Stimulated activated CD4-positive, alpha-beta T cell treated with anti-CD3 and anti-CD28 coated beads, Interleukin-4, amount 100 ng/mL, for 48 hours (primary cell): ENCODE data around the gene PCDHB12.
"Not testable (repeated sequence)": the region's sequence is repeated elsewhere in the genome, so short reads cannot be mapped to it uniquely, and the experiment has no call there.

Experiments
- DNase-seq, 2 donors: peaks; one replicate each; pipeline ENCODE4 v3.0.0-alpha.2; 2020; ENCODE audit warnings: low read depth in 2 of 2

The PCDHB12 gene

DNA sequence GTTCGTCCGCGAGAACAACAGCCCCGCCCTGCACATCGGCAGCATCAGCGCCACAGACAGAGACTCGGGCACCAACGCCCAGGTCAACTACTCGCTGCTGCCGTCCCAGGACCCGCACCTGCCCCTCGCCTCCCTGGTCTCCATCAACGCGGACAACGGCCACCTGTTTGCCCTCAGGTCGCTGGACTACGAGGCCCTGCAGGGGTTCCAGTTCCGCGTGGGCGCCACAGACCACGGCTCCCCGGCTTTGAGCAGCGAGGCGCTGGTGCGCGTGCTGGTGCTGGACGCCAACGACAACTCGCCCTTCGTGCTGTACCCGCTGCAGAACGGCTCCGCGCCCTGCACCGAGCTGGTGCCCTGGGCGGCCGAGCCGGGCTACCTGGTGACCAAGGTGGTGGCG is 1.8 kb downstream of the PCDHB12 start:
- DNase-seq: not testable (repeated sequence)

DNA sequence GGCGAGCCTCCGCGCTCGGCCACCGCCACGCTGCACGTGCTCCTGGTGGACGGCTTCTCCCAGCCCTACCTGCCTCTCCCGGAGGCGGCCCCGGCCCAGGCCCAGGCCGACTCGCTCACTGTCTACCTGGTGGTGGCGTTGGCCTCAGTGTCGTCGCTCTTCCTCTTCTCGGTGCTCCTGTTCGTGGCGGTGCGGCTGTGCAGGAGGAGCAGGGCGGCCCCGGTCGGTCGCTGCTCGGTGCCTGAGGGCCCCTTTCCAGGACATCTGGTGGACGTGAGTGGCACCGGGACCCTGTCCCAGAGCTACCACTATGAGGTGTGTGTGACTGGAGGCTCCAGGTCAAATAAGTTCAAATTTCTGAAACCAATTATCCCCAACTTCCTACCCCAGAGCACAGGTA is 2.3 kb downstream of the PCDHB12 start:
- DNase-seq: not testable (repeated sequence)

GRCh38 chr5:141213656-141214339 is 5.3 kb downstream of the PCDHB12 start, which contains the start of gene PCDHB13:
Gene PCDHB13, plus strand, starts transcription at chr5:141213919. Its CDS starts 205 bp downstream, at chr5:141214124.
- DNase-seq: not testable (repeated sequence)

DNA sequence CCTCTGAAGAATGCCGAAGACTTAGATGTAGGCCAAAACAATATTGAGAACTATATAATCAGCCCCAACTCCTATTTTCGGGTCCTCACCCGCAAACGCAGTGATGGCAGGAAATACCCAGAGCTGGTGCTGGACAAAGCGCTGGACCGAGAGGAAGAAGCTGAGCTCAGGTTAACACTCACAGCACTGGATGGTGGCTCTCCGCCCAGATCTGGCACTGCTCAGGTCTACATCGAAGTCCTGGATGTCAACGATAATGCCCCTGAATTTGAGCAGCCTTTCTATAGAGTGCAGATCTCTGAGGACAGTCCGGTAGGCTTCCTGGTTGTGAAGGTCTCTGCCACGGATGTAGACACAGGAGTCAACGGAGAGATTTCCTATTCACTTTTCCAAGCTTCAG is 6.1 kb downstream of the PCDHB12 start:
- not testable (repeated sequence) for DNase-seq

DNA sequence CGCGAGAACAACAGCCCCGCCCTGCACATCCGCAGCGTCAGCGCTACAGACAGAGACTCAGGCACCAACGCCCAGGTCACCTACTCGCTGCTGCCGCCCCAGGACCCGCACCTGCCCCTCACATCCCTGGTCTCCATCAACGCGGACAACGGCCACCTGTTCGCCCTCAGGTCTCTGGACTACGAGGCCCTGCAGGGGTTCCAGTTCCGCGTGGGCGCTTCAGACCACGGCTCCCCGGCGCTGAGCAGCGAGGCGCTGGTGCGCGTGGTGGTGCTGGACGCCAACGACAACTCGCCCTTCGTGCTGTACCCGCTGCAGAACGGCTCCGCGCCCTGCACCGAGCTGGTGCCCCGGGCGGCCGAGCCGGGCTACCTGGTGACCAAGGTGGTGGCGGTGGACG is 7.0 kb downstream of the PCDHB12 start:
- DNase-seq: not testable (repeated sequence)

GRCh38 chr5:141216035-141216434 is 7.5 kb downstream of the PCDHB12 start:
- DNase-seq: not testable (repeated sequence)

DNA sequence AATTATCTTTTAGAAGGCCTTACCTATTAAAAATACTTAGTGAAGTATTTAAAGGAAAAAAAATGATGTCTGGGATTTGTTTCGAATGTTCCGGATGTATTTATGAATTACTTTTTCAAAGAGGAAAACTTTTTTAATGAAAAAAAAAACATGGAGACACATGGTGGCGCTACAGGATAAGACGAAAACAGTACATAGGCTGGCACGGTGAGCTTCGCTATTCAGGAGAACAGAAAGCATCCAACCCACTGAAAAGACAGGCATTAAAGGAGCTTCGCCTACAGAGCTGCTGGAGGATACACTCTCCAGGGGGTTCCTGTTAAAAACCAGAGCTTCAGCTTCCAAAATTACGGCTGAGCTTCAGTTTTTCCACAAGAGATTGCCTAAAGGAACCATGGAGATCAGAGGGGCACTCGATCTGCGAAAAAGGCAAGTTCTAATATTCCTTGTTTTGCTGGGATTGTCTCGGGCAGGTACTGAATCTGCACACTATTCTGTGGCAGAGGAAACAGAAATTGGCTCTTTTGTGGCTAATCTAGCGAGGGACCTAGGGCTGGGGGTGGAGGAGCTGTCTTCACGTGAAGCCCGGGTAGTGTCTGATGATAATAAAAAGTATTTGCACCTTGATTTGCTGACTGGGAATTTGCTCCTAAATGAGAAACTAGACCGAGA is 14.7 kb downstream of the PCDHB12 start, which contains the start of gene PCDHB14:
Gene PCDHB14 (plus strand): TSS at position 232 of the 672 bp plus-strand sequence. CDS start 163 bp downstream, at position 395.
- DNase-seq: no peak

- DNase-seq: not testable (repeated sequence)
These were observed 16.3 kb downstream of the PCDHB12 start for GRCh38 chr5:141224844-141225243.

GRCh38 chr5:141225421-141225820 is 16.9 kb downstream of the PCDHB12 start:
- not testable (repeated sequence) for DNase-seq

- no peak for DNase-seq
These were observed 25.7 kb downstream of the PCDHB12 start for GRCh38 chr5:141234109-141234667.

- not testable (repeated sequence) for DNase-seq
These were observed 27.4 kb downstream of the PCDHB12 start for GRCh38 chr5:141235922-141236321.

DNA sequence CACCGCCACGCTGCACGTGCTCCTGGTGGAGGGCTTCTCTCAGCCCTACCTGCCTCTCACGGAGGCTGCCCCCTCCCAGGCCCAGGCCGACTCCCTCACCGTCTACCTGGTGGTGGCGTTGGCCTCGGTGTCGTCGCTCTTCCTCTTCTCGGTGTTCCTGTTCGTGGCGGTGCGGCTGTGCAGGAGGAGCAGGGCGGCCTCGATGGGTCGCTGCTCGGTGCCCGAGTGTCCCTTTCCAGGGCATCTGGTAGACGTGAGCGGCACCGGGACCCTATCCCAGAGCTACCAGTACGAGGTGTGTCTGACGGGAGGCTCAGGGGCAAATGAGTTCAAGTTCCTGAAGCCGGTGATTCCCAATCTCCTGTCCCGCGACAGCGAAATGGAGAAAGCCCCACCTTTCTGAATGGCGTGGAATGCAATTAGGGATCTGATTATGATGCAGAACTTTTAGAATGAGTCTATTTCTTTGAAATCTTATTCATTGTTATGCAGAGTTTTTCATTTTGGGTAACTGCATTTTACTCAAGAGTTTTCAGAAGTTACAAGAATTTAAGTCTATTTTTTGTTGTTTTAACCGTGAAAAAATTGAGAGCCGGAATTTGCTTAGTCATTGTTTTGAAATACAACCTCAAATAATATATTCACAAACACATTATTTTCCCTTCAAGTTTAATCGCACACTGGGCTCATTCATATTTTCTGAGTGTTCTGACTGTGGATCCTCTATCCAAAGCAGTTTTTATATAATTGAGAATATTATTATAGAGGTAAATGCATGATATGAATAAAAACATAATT is 28.2 kb downstream of the PCDHB12 start:
- no peak for DNase-seq

DNA sequence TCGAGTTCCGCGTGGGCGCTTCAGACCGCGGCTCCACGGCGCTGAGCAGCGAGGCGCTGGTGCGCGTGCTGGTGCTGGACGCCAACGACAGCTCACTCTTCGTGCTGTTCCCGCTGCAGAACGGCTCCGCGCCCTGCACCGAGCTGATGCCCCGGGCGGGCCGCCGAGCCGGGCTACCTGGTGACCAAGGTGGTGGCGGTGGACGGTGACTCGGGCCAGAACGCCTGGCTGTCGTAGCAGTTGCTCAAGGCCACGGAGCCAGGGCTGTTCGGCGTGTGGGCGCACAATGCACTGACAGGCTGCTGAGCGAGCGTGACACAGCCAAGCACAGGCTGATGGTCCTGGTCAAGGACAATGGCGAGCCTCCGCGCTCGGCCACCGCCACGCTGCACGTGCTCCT is 33.0 kb downstream of the PCDHB12 start:
- DNase-seq: no peak

DNA sequence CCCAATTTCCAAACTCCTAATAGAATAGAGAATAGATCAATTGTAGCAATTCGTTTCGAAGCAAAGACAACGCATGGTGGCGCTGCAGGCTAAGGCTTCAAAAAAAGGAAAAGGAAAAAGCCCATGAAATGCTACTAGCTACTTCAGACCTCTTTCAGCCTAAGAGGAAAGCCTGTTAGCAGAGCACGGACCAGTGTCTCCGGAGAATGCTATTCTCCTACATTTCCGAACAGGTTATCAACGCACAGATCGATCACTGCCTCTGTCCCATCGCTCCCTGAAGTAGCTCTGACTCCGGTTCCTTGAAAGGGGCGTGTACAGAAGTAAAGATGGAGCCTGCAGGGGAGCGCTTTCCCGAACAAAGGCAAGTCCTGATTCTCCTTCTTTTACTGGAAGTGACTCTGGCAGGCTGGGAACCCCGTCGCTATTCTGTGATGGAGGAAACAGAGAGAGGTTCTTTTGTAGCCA is 36.8 kb downstream of the PCDHB12 start, which contains the start of gene PCDHB15:
Gene PCDHB15 (plus strand): TSS at position 146 of the 468 bp plus-strand sequence. CDS start 184 bp downstream, at position 330.
- peak; percentile 5 to 6 for DNase-seq

DNA sequence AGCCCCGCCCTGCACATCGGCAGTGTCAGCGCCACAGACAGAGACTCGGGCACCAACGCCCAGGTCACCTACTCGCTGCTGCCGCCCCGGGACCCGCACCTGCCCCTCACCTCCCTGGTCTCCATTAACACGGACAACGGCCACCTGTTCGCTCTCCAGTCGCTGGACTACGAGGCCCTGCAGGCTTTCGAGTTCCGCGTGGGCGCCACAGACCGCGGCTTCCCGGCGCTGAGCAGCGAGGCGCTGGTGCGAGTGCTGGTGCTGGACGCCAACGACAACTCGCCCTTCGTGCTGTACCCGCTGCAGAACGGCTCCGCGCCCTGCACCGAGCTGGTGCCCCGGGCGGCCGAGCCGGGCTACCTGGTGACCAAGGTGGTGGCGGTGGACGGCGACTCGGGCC is 38.5 kb downstream of the PCDHB12 start:
- not testable (repeated sequence) for DNase-seq

- not testable (repeated sequence) for DNase-seq
These were observed 38.9 kb downstream of the PCDHB12 start for GRCh38 chr5:141247434-141247833.

GRCh38 chr5:141250576-141250975 is 42.1 kb downstream of the PCDHB12 start:
- no peak for DNase-seq

DNA sequence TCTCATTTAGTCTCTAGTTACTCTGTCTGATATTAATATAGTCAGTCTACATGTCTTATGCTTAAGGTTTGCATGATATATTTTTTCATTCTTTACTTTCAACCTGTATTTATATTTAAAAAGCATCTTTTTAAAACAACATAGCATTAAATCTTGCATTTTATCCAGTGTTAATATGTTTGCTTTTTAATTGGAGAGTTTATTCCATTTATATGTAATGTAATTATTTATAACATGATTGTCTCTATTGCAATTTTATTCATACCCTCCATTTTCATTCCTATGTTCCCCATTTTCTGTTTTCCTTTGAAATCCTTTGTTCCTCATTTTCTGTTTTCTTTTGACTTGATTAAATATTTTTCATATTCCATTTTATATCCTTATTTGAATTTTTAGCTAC is 49.9 kb downstream of the PCDHB12 start:
- DNase-seq: no peak

DNA sequence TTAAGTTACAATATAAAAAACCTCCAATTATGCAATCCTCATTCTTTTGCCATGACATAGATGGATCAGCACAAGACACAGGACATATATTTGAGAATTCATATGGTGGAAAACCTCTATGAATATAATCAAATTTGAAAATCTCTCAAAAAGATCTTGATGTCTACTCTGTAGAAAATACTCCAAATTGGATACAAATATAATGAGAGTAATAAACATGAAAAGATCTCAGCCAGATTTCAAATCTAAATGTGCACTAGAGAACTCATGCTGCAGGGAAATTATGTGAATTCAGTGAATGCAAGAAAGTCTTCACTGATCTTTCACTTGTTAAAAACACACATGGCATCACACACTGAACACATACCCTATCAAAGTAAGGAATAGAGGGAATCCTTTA is 50.4 kb downstream of the PCDHB12 start:
- no peak for DNase-seq

DNA sequence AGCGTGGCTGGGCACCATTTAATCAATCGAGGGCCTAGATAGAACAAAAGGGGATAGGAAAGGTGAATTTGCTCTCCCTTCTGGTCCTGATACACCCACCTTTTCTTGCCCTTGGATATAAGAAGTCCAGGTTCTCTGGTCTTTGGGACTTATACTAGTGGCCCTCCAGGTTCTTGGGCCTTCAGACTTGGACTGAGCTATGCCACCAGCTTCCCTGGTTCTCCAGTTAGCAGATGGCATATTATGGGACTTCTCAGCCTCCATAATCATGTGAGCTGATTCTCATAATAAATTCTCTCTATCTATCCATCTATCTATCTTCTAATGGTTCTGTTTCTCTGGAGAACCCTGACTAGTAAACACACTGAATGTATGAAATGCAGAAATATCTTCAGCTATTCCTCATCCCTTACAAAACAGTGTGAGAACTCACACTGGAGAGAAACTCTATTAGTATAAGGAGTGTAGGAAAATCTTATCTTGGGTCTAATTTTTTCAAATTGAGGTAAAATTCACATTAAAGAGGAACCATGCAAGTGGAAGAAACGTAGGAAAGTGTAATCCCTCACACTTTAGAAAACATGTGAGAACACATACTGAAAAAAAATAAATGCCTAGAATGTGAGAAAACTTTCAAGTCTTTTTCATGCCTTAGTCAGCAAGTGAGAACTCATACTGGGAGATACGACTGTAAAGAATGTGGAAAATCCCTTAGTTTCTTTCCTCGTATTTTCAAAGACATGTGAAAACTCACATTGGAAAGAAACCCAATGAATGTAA is 52.1 kb downstream of the PCDHB12 start:
- DNase-seq: no peak

DNA sequence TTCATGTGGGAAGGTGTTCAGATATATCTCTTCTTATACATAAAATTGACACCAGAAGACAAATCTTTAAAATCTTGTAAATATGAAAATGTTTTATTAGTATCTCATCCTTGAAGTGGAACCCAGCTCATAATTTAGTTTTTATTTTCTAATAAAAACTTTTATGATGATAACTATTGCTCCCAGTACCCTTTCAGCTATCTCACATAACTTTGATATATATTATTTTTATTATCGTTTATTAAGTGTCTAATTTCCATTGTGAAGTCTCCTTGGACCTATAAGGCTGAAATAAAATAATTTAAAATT is 52.7 kb downstream of the PCDHB12 start:
- no peak for DNase-seq
